Right ventricle myocardium inferior (tissue), 1 donor: Measurements from ENCODE around the gene PPP1R37. TPM values are rescaled to one million over a fixed set of nuclear protein-coding genes. Genes with fewer than 3 reads are reported as not detected.

ENCODE experiments used
- ATAC-seq: fragments of 200-7000 bp; cut with Tn5 transposase; one replicate; pipeline ENCODE4 v1.9.1; 2020; ENCODE audit warnings: mild to moderate bottlenecking, moderate library complexity
- DNase-seq: peaks from one replicate; pipeline ENCODE4 v3.0.0; 2021; ENCODE audit errors: missing footprints
- intact Hi-C: fragments of 100-400 bp; cut with DNase I; formaldehyde crosslinking; loops from one replicate; pipeline ENCODE4 v1.11.0; 2022
- total RNA-seq: library from RNA; stranded (reverse); fragmentation: NEBNext Ultra II Directional; extraction: Animal tissue kit (Norgen Biotek cat#: 25700); gene quantifications from one replicate; pipeline ENCODE4 v1.2.1, GENCODE V29; 2021
- donor health status: DM: no; HTN: yes; CAD: no; lungs with severe emphysema.

PPP1R37 gene
- total RNA-seq, 1 donor from 2014 or later, result 15.1 TPM

DNA sequence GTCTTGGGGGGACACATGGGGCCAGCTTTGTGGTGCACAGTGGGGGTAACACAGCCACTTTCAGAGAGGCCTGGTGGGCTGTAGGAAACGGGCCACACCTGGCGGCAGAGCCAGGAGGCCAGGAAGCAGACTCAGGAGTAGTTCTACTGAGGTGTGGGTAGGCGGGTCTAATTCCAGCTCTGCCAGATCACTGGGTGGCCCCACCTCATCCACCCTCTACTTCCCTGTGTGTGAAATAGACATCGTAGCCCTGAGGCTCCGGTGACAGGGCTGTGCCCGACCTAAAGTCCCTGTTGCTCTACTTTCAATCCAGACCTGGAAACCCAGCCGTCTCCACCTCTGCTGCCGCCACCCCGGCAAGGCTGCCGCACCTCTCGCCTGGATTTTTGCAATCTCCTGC lies 63.8 kb downstream of the PPP1R37 start:
- intact Hi-C loops, result no loop called here
- DNase-seq, result peak; percentile 5
- no peak for ATAC-seq

DNA sequence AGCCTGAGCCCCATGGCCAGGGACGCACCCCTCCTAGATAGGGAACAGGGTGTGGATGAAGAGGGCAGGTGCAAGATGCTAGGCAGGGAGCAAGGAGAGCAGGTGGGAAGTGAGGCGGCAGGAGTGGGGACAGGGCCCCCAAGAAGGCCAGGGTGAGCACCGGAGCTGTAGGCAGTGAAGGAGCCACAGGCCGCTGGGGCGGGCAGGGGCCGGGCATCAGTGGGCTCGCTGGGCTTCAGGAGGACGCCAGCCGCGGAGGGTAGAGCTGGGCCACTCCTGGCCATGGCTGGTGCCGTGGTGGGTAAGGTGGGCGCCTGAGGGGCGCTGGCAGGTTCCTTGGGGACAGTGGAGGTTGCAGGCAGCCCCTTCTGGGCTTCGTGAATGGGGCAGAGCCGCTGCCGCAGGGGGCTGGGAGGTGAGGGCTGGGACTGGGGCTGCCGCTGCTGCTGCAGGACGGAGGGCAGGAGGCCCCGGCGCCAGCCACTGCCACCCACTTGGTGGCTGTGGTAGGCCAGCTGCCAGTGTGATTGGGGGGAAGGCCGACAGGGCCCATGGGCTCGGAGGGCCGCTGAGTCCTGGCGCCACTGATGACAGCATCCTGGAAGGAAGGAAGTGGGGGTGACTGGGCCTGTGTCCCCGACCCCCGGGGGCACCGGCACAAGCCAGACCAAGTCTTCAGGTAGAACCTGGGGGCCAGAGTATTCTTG lies 65.7 kb downstream of the PPP1R37 start:
- intact Hi-C loops, result no loop called here
- ATAC-seq (no peak), DNase-seq (peak; percentile 37)

DNA sequence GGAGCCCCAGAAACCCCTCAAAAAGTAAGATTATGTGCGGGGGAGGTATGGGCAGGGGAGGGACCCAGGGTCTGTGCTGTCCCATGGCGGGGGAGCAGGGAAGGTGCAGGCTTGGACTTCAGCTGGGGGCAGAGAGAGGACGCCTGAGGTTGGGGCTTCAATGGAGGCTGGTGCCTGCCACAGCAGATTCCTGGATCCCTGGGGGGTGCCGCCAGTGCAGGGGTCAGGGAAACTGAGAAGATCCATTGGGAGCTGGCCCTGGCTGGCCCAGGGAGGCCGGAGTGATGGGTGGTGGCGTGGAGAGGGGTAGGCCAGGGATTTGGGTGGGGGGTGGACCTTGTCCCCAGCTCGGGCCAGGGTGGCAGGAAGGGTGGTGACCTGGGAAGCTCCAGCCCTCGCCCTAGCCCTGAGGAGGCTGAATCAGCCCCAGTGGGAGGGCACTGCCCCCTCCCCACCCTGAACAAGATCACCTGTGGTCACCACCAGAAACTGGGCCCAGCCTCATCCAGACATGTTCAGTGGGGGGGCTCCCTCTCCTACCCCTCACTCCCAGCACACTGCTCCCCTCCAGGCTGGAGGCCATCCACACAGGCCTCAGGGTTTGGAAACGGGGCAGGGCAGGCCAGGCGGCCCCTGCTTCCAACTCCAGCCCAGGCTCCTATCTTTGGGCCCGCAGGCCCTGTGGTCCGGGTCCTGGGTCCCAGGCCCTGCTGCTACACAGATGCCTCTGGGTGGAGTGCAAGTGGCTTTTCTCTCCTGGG lies 66.4 kb downstream of the PPP1R37 start:
- no peak for ATAC-seq
- DNase-seq, result peak; percentile 37
- intact Hi-C loops, result no loop called here

DNA sequence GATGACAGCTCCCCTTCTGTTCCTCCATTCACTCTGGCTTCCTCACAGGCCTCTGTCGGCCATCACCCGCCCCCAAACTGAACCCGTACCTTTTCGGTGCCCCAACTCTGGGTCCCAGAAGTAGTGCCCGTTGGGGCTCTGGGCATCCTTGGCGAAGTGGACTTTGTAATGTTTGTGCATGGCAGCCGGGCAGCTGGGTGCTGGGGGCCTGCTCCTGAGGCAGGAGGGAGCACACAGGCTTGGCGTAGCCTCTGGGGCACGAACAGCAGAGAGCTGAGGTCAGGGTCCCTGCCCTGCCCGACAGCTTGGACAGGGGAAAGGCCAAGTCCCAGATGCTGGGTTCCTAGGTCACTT lies 67.0 kb downstream of the PPP1R37 start:
- ATAC-seq (no peak), DNase-seq (peak; percentile 23)
- intact Hi-C loops, result no loop called here

- DNase-seq (peak; percentile 37), ATAC-seq (no peak)
- intact Hi-C loops, result no loop called here
Measured at GRCh38 chr19:45160870-45161737, 68.1 kb downstream of the PPP1R37 start, which contains the start of gene NKPD1. NKPD1 (minus strand) TSS chr19:45160982; CDS start chr19:45160150, 832 bp downstream.

GRCh38 chr19:45161738-45162607 lies 69.0 kb downstream of the PPP1R37 start:
- ATAC-seq, result peak; percentile 26
- intact Hi-C loops, result no loop called here
- peak; percentile 60 for DNase-seq

DNA sequence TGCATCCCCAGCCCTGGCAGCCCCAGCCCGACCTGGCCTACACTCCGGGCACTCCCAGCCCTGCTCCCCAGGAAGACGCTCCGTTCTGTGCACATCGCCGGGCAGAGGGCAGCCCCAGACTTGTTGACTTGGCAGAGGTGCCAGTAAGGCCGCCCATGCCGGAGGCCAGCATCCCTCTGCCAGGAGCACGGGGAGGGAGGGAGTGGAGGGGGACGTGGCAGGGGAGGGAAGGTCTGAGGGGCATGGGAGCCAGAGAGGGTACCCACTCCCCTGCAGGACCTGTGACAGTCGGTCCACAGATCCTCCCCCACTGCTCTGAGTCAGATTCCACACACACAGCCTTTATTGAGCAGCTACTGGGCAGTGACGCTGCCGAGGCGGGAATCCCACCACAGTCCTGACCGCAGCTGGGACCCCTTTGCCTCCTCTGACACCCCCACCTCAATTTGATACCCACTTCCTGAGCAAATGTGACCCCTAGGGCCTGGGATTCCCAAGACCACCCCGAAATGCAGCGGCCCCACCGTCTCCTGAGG lies 69.7 kb downstream of the PPP1R37 start:
- intact Hi-C loops, result no loop called here
- no peak for ATAC-seq
- DNase-seq, result peak; percentile 17

- ATAC-seq, result no peak
- peak; percentile 43 for DNase-seq
- intact Hi-C loops, result no loop called here
Measured at GRCh38 chr19:45163156-45163555, 70.2 kb downstream of the PPP1R37 start.

GRCh38 chr19:45163751-45164460 lies 70.9 kb downstream of the PPP1R37 start:
- no peak for ATAC-seq
- DNase-seq, result peak; percentile 57
- intact Hi-C loops, result no loop called here

GRCh38 chr19:45164577-45165335 lies 71.8 kb downstream of the PPP1R37 start:
- DNase-seq (peak; percentile 73), ATAC-seq (peak; percentile 37)
- intact Hi-C loops, result no loop called here

DNA sequence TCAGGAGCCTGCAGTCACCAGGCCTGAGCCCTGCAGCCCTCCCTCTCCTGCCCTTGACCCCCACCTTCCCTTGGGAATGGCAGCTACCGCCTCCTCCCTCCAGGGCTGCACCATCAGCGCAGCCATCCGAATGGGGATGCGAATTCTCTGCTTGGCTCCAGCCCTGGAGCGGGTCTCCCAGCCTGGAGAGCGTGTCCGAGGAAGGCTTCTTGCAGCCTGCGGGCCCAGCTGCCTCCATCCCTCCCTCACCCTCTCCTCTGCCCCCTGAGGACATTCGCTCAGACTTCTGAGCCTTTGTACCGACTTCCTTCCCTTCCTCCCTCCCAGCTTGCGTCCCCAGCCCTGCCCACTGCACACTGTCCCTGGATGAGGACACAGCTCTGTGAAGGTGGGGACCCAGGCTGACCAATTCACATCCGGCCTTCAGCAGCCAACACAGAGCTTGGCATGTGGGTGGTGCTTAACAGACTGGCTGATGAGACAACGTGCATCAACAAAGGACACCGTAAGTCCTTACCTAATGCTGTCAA lies 73.8 kb downstream of the PPP1R37 start:
- DNase-seq (peak; percentile 47), ATAC-seq (no peak)

GRCh38 chr19:45168767-45169351 lies 75.9 kb downstream of the PPP1R37 start:
- ATAC-seq (no peak), DNase-seq (no peak)
- intact Hi-C loops, result no loop called here

More for the DNA sequence above, 73.8 kb downstream of the PPP1R37 start:
- intact Hi-C loops, result no loop called here

DNA sequence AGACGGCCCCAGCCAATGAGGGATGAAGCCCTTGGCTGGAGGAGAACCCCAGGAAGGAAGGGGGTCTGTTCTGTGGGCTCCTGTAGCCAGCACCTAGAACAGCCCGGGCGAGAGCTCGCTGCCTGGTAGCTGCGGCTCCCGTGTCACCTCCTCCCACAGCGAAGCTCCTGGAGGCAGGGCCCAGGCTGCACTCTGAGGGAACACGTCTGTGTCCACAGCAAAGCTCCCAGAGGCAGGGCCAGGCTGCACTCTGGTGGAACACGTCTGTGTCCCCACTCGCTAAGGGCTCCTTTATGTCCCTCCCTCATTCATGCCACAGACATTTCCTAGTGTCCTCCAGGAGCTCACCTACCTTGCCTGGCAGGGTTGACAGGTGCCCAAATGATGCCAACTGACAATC lies 76.6 kb downstream of the PPP1R37 start:
- DNase-seq (no peak), ATAC-seq (no peak)
- intact Hi-C loops, result no loop called here

DNA sequence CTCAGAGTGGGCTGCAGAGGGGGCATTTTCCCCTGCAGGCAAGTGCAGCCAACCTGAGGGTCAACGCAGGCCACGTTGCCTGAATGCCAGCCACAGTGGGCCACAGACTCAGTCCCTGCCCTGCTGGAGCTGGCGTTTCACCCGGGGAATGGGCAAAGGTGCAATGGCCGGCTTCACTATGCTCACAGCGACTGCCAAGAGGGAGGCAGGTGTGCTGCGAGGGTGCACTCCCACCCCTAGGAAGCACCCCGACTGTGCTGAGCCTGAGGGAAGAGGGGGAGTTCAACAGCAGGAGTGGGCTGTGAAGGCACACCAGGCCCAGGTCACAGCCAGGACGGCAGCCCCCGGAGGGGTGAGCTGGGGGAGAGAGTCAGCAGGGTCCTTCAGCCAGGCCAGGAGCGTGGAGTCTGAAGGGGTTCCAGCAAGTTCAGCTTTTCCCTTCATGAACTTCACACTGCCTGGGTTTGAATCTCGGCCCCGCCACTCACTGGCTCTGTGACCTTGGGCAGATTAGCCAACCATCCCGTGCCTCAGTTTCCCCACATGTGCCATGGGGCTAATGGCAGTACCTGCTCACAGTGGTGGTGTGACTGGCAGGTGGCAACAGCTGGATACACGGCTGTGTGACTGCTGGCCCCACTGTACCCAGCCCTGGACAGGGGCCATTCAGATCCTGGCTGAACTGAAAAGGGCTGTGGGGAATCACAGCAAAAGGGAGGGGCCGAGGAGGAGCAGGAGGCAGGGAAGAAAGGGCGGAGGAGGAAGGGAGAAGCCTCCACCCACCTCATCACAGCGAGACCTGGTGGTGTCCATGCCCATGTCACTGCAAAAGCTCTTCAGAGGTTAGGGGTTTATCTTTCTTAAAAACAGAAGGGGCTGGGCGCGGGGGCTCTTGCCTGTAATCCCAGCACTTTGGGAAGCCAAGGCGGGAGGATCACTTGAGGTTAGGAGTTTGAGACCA lies 77.4 kb downstream of the PPP1R37 start:
- intact Hi-C loops, result no loop called here
- ATAC-seq (no peak), DNase-seq (no peak)

GRCh38 chr19:45171211-45171623 lies 78.2 kb downstream of the PPP1R37 start:
- intact Hi-C loops, result no loop called here
- ATAC-seq (no peak), DNase-seq (no peak)
